ENCODE measurements around the gene PSMD14. TPM values are rescaled to one million over a fixed set of nuclear protein-coding genes. Genes with fewer than 3 reads are reported as not detected.

The PSMD14 gene
- total and polyA plus RNA-seq, 2 donors = 29.7 to 54.6 TPM

- WGBS = 23% methylated on average over 11 of the region's 11 CpGs
- H3K4me3 ChIP-seq (ENCODE audit: low read depth, low read length) = no peak overlapping the region
Observed at GRCh38 chr2:161422816-161423403, 114.7 kb downstream of the PSMD14 start.

GRCh38 chr2:161423421-161424393 lies 115.5 kb downstream of the PSMD14 start:
- peak overlapping the region; percentile 16 for H3K4me3 ChIP-seq (ENCODE audit: low read depth, low read length)
- DNase-seq (ENCODE audit: extremely low spot score) = no peak
- no peak overlapping the region for H3K27ac ChIP-seq (ENCODE audit: low read depth)
- WGBS = 2% methylated on average over 125 of the region's 125 CpGs
- no peaks in the 10 kb centered on the region for H3K36me3 ChIP-seq (ENCODE audit: insufficient read depth)
- H3K4me1 ChIP-seq (ENCODE audit: insufficient read depth) = peaks cover 6% of the 10 kb centered on the region

More at GRCh38 chr2:161422816-161423403, 114.7 kb downstream of the PSMD14 start:
- no peak overlapping the region for H3K27ac ChIP-seq (ENCODE audit: low read depth)
- no peaks in the 10 kb centered on the region for H3K36me3 ChIP-seq (ENCODE audit: insufficient read depth)
- no peak for DNase-seq (ENCODE audit: extremely low spot score)
- peaks cover 6% of the 10 kb centered on the region for H3K4me1 ChIP-seq (ENCODE audit: insufficient read depth)

GRCh38 chr2:161424394-161424769 lies 116.2 kb downstream of the PSMD14 start:
- Histone ChIP-seq H3K4me1 (ENCODE audit: insufficient read depth) (peaks cover 6% of the 10 kb centered on the region), H3K4me3 (ENCODE audit: low read depth, low read length) (peak overlapping the region; percentile 16), H3K36me3 (ENCODE audit: insufficient read depth) (no peaks in the 10 kb centered on the region), H3K27ac (ENCODE audit: low read depth) (no peak overlapping the region)
- DNase-seq (ENCODE audit: extremely low spot score) = no peak
- 10% methylated on average over 9 of the region's 9 CpGs for WGBS

GRCh38 chr2:161424891-161425727 lies 116.9 kb downstream of the PSMD14 start:
- WGBS = 18% methylated on average over 4 of the region's 4 CpGs
- no peak overlapping the region for H3K4me3 ChIP-seq (ENCODE audit: low read depth, low read length)
- no peaks in the 10 kb centered on the region for H3K36me3 ChIP-seq (ENCODE audit: insufficient read depth)
- H3K27ac ChIP-seq (ENCODE audit: low read depth) = no peak overlapping the region
- no peak for DNase-seq (ENCODE audit: extremely low spot score)
- H3K4me1 ChIP-seq (ENCODE audit: insufficient read depth) = peaks cover 6% of the 10 kb centered on the region

GRCh38 chr2:161425728-161426454 lies 117.7 kb downstream of the PSMD14 start:
- peaks cover 6% of the 10 kb centered on the region for H3K4me1 ChIP-seq (ENCODE audit: insufficient read depth)
- DNase-seq (ENCODE audit: extremely low spot score) = no peak
- H3K36me3 ChIP-seq (ENCODE audit: insufficient read depth) = no peaks in the 10 kb centered on the region
- WGBS = 22% methylated on average over 17 of the region's 17 CpGs
- no peak overlapping the region for H3K27ac ChIP-seq (ENCODE audit: low read depth)
- no peak overlapping the region for H3K4me3 ChIP-seq (ENCODE audit: low read depth, low read length)

GRCh38 chr2:161426455-161426921 lies 118.3 kb downstream of the PSMD14 start:
- H3K27ac ChIP-seq (ENCODE audit: low read depth) = no peak overlapping the region
- WGBS = 12% methylated on average over 13 of the region's 13 CpGs
- DNase-seq (ENCODE audit: extremely low spot score) = no peak
- H3K36me3 ChIP-seq (ENCODE audit: insufficient read depth) = no peaks in the 10 kb centered on the region
- no peak overlapping the region for H3K4me3 ChIP-seq (ENCODE audit: low read depth, low read length)
- peaks cover 6% of the 10 kb centered on the region for H3K4me1 ChIP-seq (ENCODE audit: insufficient read depth)

- WGBS = 3% methylated on average over 54 of the region's 54 CpGs
- Histone ChIP-seq H3K27ac (ENCODE audit: low read depth) (no peak overlapping the region), H3K4me3 (ENCODE audit: low read depth, low read length) (no peak overlapping the region), H3K36me3 (ENCODE audit: insufficient read depth) (no peaks in the 10 kb centered on the region), H3K4me1 (ENCODE audit: insufficient read depth) (peaks cover 6% of the 10 kb centered on the region)
- DNase-seq (ENCODE audit: extremely low spot score) = no peak
Observed at GRCh38 chr2:161426922-161427663, 118.9 kb downstream of the PSMD14 start.

GRCh38 chr2:161427664-161428587 lies 119.7 kb downstream of the PSMD14 start:
- 24% methylated on average over 64 of the region's 64 CpGs for WGBS
- Histone ChIP-seq H3K27ac (ENCODE audit: low read depth) (no peak overlapping the region), H3K4me1 (ENCODE audit: insufficient read depth) (peaks cover 6% of the 10 kb centered on the region), H3K36me3 (ENCODE audit: insufficient read depth) (no peaks in the 10 kb centered on the region), H3K4me3 (ENCODE audit: low read depth, low read length) (no peak overlapping the region)
- no peak for DNase-seq (ENCODE audit: extremely low spot score)

GRCh38 chr2:161430386-161430785 lies 122.2 kb downstream of the PSMD14 start:
- Histone ChIP-seq H3K36me3 (ENCODE audit: insufficient read depth) (no peaks in the 10 kb centered on the region), H3K27ac (ENCODE audit: low read depth) (no peak overlapping the region), H3K4me1 (ENCODE audit: insufficient read depth) (no peaks in the 10 kb centered on the region), H3K4me3 (ENCODE audit: low read depth, low read length) (no peak overlapping the region)
- WGBS = 61% methylated on average over 2 of the region's 2 CpGs
- no peak for DNase-seq (ENCODE audit: extremely low spot score)

GRCh38 chr2:161432107-161432506 lies 123.9 kb downstream of the PSMD14 start:
- no peaks in the 10 kb centered on the region for H3K36me3 ChIP-seq (ENCODE audit: insufficient read depth)
- no peak overlapping the region for H3K27ac ChIP-seq (ENCODE audit: low read depth)
- WGBS = 79% methylated on average over 3 of the region's 3 CpGs
- no peaks in the 10 kb centered on the region for H3K4me1 ChIP-seq (ENCODE audit: insufficient read depth)
- DNase-seq (ENCODE audit: extremely low spot score) = no peak
- H3K4me3 ChIP-seq (ENCODE audit: low read depth, low read length) = no peak overlapping the region

GRCh38 chr2:161434118-161434517 lies 125.9 kb downstream of the PSMD14 start:
- 26% methylated on average over 1 of the region's 1 CpG for WGBS
- Histone ChIP-seq H3K4me1 (ENCODE audit: insufficient read depth) (no peaks in the 10 kb centered on the region), H3K4me3 (ENCODE audit: low read depth, low read length) (no peak overlapping the region), H3K36me3 (ENCODE audit: insufficient read depth) (no peaks in the 10 kb centered on the region), H3K27ac (ENCODE audit: low read depth) (no peak overlapping the region)
- no peak for DNase-seq (ENCODE audit: extremely low spot score)

All from urinary bladder (tissue), 4 donors.